Esophagus muscularis mucosa (tissue), 4 donors: ENCODE measurements around the gene TRIM16. TPM values are rescaled to one million over a fixed set of nuclear protein-coding genes. Genes with fewer than 3 reads are reported as not detected.
"Not testable (repeated sequence)": the region's sequence is repeated elsewhere in the genome, so short reads cannot be mapped to it uniquely, and the experiment has no call there.

ENCODE experiments used
- DNase-seq: peaks from one replicate; pipeline ENCODE4 v3.0.0-alpha.2; 2017; ENCODE audit errors: extremely low spot score
- H3K27ac ChIP-seq, 4 donors: fragments of 200-600 bp; sonication (generic); replicated peaks in 1 of 4; 1 replicate in 3 of 4; 2 replicates in 1 of 4; pipeline ENCODE4 v1.5.1; 2016 to 2019; ENCODE audit warnings: mild to moderate bottlenecking in 1 of 4
- H3K27me3 ChIP-seq, 4 donors: fragments of 200-600 bp; sonication (generic); one replicate each; pipeline versions ENCODE4 v1.5.1 to v1.6.0; 2016 to 2019
- H3K36me3 ChIP-seq, 4 donors: fragments of 200-600 bp; sonication (generic); one replicate each; pipeline ENCODE4 v1.5.1; 2016 to 2019
- H3K4me1 ChIP-seq, 4 donors: fragments of 200-600 bp; sonication (generic); one replicate each; pipeline ENCODE4 v1.5.1; 2016 to 2019
- H3K4me3 ChIP-seq, 4 donors: fragments of 200-600 bp; sonication (generic); 1 replicate in 2 of 4; 2 replicates in 2 of 4; pipeline ENCODE4 v1.5.1; 2016 to 2019; ENCODE audit warnings: mild to moderate bottlenecking in 4 of 4, moderate library complexity in 1 of 4
- H3K9me3 ChIP-seq, 4 donors: fragments of 200-600 bp; sonication (generic); 1 replicate in 3 of 4; 2 replicates in 1 of 4; pipeline ENCODE4 v1.5.1; 2016 to 2019
- POLR2A ChIP-seq: fragments of 450-650 bp; IDR thresholded peaks from one replicate; pipeline ENCODE4 v1.6.1; 2017; ENCODE audit warnings: antibody characterized with exemption, moderate library complexity, mild to moderate bottlenecking, low read depth
- POLR2AphosphoS5 ChIP-seq, 2 donors: sonication (generic); formaldehyde crosslinking; IDR thresholded peaks; one replicate each; pipeline ENCODE4 v1.6.1; 2017; ENCODE audit warnings: antibody characterized with exemption in 2 of 2
- WGBS: methylation state at CpG from one replicate; pipeline ENCODE4 v1.1.5; 2018; 5-methylcytosine and 5-hydroxymethylcytosine counted together
- intact Hi-C: fragments of 100-400 bp; cut with DNase I; formaldehyde crosslinking; loops from one replicate; pipeline ENCODE4 v1.15.1; 2023
- total RNA-seq, 4 donors: library from RNA; depleted of rRNA; stranded (reverse); fragments of >200 nt; gene quantifications; one replicate each; pipeline versions ENCODE4 v1.1.0 to v1.2.1, GENCODE V29; 2016

Gene TRIM16
- 10 to 100 TPM; 23.2 to 42.0 (median 30.4) TPM for total RNA-seq

GRCh38 chr17:15683824-15684478 is at the start of gene TRIM16:
Gene TRIM16, minus strand, starts transcription at chr17:15684311. Its CDS starts 32,702 bp downstream, at chr17:15651609.
- intact Hi-C loops, H3K4me1 ChIP-seq, H3K27me3 ChIP-seq, H3K9me3 ChIP-seq, H3K36me3 ChIP-seq: not testable (repeated sequence)
- peak; percentile 45 to 76 for TF ChIP-seq POLR2AphosphoS5 (IDR thresholded peaks at IDR 0.05)
- peak; percentile 14 for TF ChIP-seq POLR2A
- peak within 1 kb of the TSS; percentile 51 to 68 (median 60) for H3K27ac ChIP-seq
- 7% methylated on average over 9 of the region's 35 CpGs for WGBS
- H3K4me3 ChIP-seq: peak within 1 kb of the TSS; percentile 52 to 65 (median 58)
- DNase-seq: peak; percentile 95

- H3K27me3 ChIP-seq, H3K9me3 ChIP-seq, H3K4me3 ChIP-seq, H3K4me1 ChIP-seq, H3K27ac ChIP-seq, intact Hi-C loops, H3K36me3 ChIP-seq, DNase-seq: not testable (repeated sequence)
- WGBS: 89% methylated on average over 3 of the region's 10 CpGs
These were observed 49.2 kb upstream of the TRIM16 start for GRCh38 chr17:15733174-15733789.

- H3K27ac ChIP-seq, intact Hi-C loops, H3K4me3 ChIP-seq, DNase-seq, H3K27me3 ChIP-seq, H3K4me1 ChIP-seq, H3K9me3 ChIP-seq, H3K36me3 ChIP-seq: not testable (repeated sequence)
- 90% methylated on average over 6 of the region's 10 CpGs for WGBS
These were observed 47.8 kb upstream of the TRIM16 start, which contains the start of gene TBC1D26 for GRCh38 chr17:15731900-15732299. Gene TBC1D26, plus strand, starts transcription at chr17:15732283. Its CDS starts 3,066 bp downstream, at chr17:15735349.

- H3K27ac ChIP-seq, H3K4me3 ChIP-seq, DNase-seq, H3K9me3 ChIP-seq, H3K27me3 ChIP-seq, intact Hi-C loops, H3K36me3 ChIP-seq, H3K4me1 ChIP-seq: not testable (repeated sequence)
- WGBS: 80% methylated on average over 1 of the region's 14 CpGs
These were observed 46.4 kb upstream of the TRIM16 start for GRCh38 chr17:15730535-15730934.

- intact Hi-C loops, H3K4me3 ChIP-seq, H3K4me1 ChIP-seq, DNase-seq, H3K27ac ChIP-seq, H3K27me3 ChIP-seq: not testable (repeated sequence)
- H3K36me3 ChIP-seq: peaks cover 0 to 36% (median 18%) of the 10 kb centered on the region in 4 donors
- H3K9me3 ChIP-seq: peaks cover 5 to 39% (median 31%) of the 10 kb centered on the region in 4 donors
- 96% methylated on average over 11 of the region's 11 CpGs for WGBS
These were observed 32.8 kb upstream of the TRIM16 start for GRCh38 chr17:15716601-15717563.

- peaks cover 21 to 78% (median 36%) of the 10 kb centered on the region in 4 donors for H3K36me3 ChIP-seq
- 100% methylated on average over 1 of the region's 3 CpGs for WGBS
- DNase-seq, H3K4me3 ChIP-seq, H3K4me1 ChIP-seq, H3K27me3 ChIP-seq, H3K27ac ChIP-seq, intact Hi-C loops: not testable (repeated sequence)
- H3K9me3 ChIP-seq: peaks cover 0 to 16% (median 3%) of the 10 kb centered on the region in 4 donors
These were observed 24.8 kb upstream of the TRIM16 start for GRCh38 chr17:15708879-15709278.

GRCh38 chr17:15704813-15705212 is 20.7 kb upstream of the TRIM16 start:
- H3K36me3 ChIP-seq: peaks cover 17 to 59% (median 33%) of the 10 kb centered on the region in 4 donors
- DNase-seq, H3K4me1 ChIP-seq, H3K9me3 ChIP-seq, H3K4me3 ChIP-seq, H3K27ac ChIP-seq, H3K27me3 ChIP-seq, intact Hi-C loops: not testable (repeated sequence)
- 97% methylated on average over 27 of the region's 32 CpGs for WGBS

- H3K9me3 ChIP-seq, H3K27ac ChIP-seq, intact Hi-C loops, DNase-seq, H3K27me3 ChIP-seq, H3K4me3 ChIP-seq, H3K4me1 ChIP-seq: not testable (repeated sequence)
- whole genome bisulfite sequencing: 100% methylated on average over 11 of the region's 33 CpGs
- H3K36me3 ChIP-seq: peaks cover 17 to 55% (median 32%) of the 10 kb centered on the region in 4 donors
These were observed 20.1 kb upstream of the TRIM16 start for GRCh38 chr17:15704239-15704638.

- H3K27me3 ChIP-seq, H3K4me1 ChIP-seq, H3K9me3 ChIP-seq, intact Hi-C loops, DNase-seq: not testable (repeated sequence)
- Histone ChIP-seq H3K27ac (peak overlapping the region; percentile 63 to 78 (median 70)), H3K4me3 (peak overlapping the region; percentile 57 to 70 (median 60)), H3K36me3 (peaks cover 0 to 14% (median 5%) of the 10 kb centered on the region in 4 donors)
- WGBS: no CpG with 5 or more reads among the region's 21 CpGs
These were observed 15.8 kb upstream of the TRIM16 start for GRCh38 chr17:15699937-15700336.
